ENCODE results near the gene LRRFIP1. TPM values are rescaled to one million over a fixed set of nuclear protein-coding genes. Genes with fewer than 3 reads are reported as not detected.
A peak's percentile ranks its signal among the peaks of the same experiment; 100 is the strongest.
"Not testable (repeated sequence)": the region's sequence is repeated elsewhere in the genome, so short reads cannot be mapped to it uniquely, and the experiment has no call there.

LRRFIP1 gene
- polyA plus RNA-seq, 1 experiment = 71.1 TPM

- H3K27ac ChIP-seq (ENCODE audit: low read depth, low read length) = peak overlapping the region; percentile 12
- H3K9me3 ChIP-seq (ENCODE audit: control insufficient read depth, insufficient read depth, low read length) = no peaks in the 10 kb centered on the region
- ChIA-PET CTCF (interaction anchor here (0.8 to 1.5 kb wide), 3 partner anchors 9 to 152 kb away, joined by 4 to 7 read pairs (median 6); no protein-coding TSS in a partner anchor), POLR2A (interaction anchor here (0.6 kb wide), 2 partner anchors 28 to 574 kb away, joined by 3 read pairs; no protein-coding TSS in a partner anchor)
- no peak for DNase-seq (ENCODE audit: low read depth, low spot score)
- H3K27me3 ChIP-seq (ENCODE audit: control insufficient read depth, insufficient read depth, low read length) = no peaks in the 10 kb centered on the region
- no peak for TF ChIP-seq CTCF (IDR thresholded peaks at IDR 0.05; ENCODE audit: low read depth, low read length)
- no peak overlapping the region for H3K4me3 ChIP-seq (ENCODE audit: low read depth, low read length)
These were observed 36.2 kb downstream of the LRRFIP1 start for GRCh38 chr2:237663517-237664110.

GRCh38 chr2:237664151-237664550 lies 36.8 kb downstream of the LRRFIP1 start:
- TF ChIP-seq CTCF (IDR thresholded peaks at IDR 0.05; ENCODE audit: low read depth, low read length) = no peak
- Histone ChIP-seq H3K27ac (ENCODE audit: low read depth, low read length) (no peak overlapping the region), H3K9me3 (ENCODE audit: control insufficient read depth, insufficient read depth, low read length) (no peaks in the 10 kb centered on the region), H3K4me3 (ENCODE audit: low read depth, low read length) (no peak overlapping the region), H3K27me3 (ENCODE audit: control insufficient read depth, insufficient read depth, low read length) (no peaks in the 10 kb centered on the region)
- DNase-seq (ENCODE audit: low read depth, low spot score) = no peak
- CTCF ChIA-PET = interaction anchor here (0.7 kb wide), 1 partner anchor 81 kb away, joined by 3 read pairs; no protein-coding TSS in a partner anchor
- POLR2A ChIA-PET = no interaction called here

- POLR2A ChIA-PET = no interaction called here
- no peak for DNase-seq (ENCODE audit: low read depth, low spot score)
- Histone ChIP-seq H3K4me3 (ENCODE audit: low read depth, low read length) (no peak overlapping the region), H3K27ac (ENCODE audit: low read depth, low read length) (no peak overlapping the region), H3K27me3 (ENCODE audit: control insufficient read depth, insufficient read depth, low read length) (no peaks in the 10 kb centered on the region), H3K9me3 (ENCODE audit: control insufficient read depth, insufficient read depth, low read length) (no peaks in the 10 kb centered on the region)
- peak; percentile 12; the same call in 1 of the 2 replicates for TF ChIP-seq CTCF (IDR thresholded peaks at IDR 0.05; ENCODE audit: low read depth, low read length)
- CTCF ChIA-PET = interaction anchor here (1.1 to 1.3 kb wide), 2 partner anchors 8 to 80 kb away, joined by 4 to 5 read pairs; no protein-coding TSS in a partner anchor
These were observed 38.3 kb downstream of the LRRFIP1 start for GRCh38 chr2:237665713-237666143.

- H3K4me3 ChIP-seq (ENCODE audit: low read depth, low read length) = no peak overlapping the region
- ChIA-PET POLR2A (no interaction called here), CTCF (interaction anchor here (0.7 to 1.3 kb wide), 2 partner anchors 47 to 79 kb away, joined by 3 to 4 read pairs; no protein-coding TSS in a partner anchor)
- no peaks in the 10 kb centered on the region for H3K27me3 ChIP-seq (ENCODE audit: control insufficient read depth, insufficient read depth, low read length)
- H3K9me3 ChIP-seq (ENCODE audit: control insufficient read depth, insufficient read depth, low read length) = no peaks in the 10 kb centered on the region
- DNase-seq (ENCODE audit: low read depth, low spot score) = no peak
- H3K27ac ChIP-seq (ENCODE audit: low read depth, low read length) = no peak overlapping the region
- TF ChIP-seq CTCF (IDR thresholded peaks at IDR 0.05; ENCODE audit: low read depth, low read length) = no peak
These were observed 39.2 kb downstream of the LRRFIP1 start for GRCh38 chr2:237666606-237667005.

GRCh38 chr2:237667050-237667576 lies 39.7 kb downstream of the LRRFIP1 start:
- H3K27ac ChIP-seq (ENCODE audit: low read depth, low read length); DNase-seq (ENCODE audit: low read depth, low spot score); H3K27me3 ChIP-seq (ENCODE audit: control insufficient read depth, insufficient read depth, low read length); H3K4me3 ChIP-seq (ENCODE audit: low read depth, low read length); H3K9me3 ChIP-seq (ENCODE audit: control insufficient read depth, insufficient read depth, low read length); POLR2A ChIA-PET: not testable (repeated sequence)
- CTCF ChIA-PET = interaction anchor here (0.7 kb wide), 1 partner anchor 46 kb away, joined by 3 read pairs; no protein-coding TSS in a partner anchor

Measured in AG04450 (cell line).